RKO (cell line): ENCODE measurements around the gene RASSF6.
A peak's percentile ranks its signal among the peaks of the same experiment; 100 is the strongest.
"Not testable (repeated sequence)": the region's sequence is repeated elsewhere in the genome, so short reads cannot be mapped to it uniquely, and the experiment has no call there.

Experiments
- DNase-seq: peaks from one replicate; pipeline ENCODE4 v3.0.0-alpha.2; 2016; ENCODE audit warnings: low spot score

The RASSF6 gene, protein sequence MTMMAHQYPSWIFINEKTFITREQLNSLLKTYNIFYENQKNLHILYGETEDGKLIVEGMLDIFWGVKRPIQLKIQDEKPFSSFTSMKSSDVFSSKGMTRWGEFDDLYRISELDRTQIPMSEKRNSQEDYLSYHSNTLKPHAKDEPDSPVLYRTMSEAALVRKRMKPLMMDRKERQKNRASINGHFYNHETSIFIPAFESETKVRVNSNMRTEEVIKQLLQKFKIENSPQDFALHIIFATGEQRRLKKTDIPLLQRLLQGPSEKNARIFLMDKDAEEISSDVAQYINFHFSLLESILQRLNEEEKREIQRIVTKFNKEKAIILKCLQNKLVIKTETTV

DNA sequence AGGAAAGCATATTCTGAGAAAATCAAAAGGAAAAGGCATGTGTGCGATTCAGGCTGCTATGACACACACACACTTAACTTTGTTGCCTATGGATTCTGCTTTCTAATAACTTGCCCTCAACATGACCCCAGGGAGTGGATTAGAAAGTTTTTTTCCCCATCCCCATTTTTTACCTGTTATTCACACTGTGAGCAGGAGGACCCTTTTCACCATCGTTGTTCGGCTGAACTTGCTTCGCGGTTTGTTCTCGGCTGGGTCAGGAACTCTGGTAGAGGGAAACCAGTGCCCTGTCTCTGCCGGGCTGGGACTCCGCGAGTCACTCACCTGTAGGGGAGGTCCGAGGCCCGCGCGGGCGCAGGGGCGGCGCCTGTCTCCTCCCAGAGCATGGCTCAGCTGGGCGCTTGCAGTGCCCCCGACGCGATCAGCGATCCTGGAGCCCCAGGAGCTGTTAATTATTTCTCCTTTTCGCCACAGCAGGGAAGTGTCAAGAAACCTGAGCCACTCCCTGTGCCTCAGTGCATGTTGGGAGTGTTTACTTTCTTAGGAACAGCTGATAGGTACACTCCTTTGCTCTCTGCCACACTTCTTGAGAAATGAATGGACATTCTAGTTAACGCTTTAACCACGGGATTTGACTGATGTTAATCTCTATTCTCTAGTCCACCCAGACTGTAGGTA lies at the start of gene RASSF6:
RASSF6 (minus strand) TSS at position 322 of the 678 bp plus-strand sequence. CDS start 8,641 bp downstream, outside the sequence.
- no peak for DNase-seq

DNA sequence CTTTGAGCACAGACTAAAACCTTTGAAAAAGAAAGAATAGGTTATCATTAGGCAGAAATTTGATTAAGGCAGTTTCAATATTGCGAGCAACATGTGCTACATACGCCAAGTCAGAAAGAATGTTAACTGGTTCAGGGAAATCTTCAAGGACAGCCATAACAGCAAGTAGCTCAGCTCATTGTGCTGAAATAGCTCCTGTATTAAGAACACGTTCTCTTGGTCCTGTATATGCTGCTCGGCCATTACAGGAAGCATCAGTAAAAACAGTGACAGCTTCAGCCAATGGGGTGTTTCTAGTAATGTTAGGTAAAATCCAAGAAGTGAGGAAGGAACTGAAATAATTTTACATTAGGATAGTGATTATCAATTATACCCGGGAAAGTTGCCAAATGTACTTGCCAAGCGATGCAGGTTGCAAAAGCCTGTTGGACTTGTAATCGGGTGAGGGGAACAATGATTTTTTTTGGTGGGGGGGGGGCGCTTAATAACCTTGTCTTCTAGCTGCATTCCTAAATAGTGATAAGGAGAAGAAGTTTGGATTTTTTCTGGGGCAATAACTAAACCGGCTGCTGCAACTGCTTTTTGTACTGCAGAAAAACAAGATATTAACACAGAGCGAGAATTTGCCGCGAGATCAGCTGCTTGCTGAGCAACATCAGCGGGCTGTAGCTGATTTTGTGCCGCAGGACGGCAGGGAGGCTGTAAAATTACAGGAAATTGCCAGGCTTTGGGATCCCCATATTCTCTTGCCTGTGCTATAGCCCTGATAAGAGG lies 49.4 kb upstream of the RASSF6 start:
- no peak for DNase-seq

DNA sequence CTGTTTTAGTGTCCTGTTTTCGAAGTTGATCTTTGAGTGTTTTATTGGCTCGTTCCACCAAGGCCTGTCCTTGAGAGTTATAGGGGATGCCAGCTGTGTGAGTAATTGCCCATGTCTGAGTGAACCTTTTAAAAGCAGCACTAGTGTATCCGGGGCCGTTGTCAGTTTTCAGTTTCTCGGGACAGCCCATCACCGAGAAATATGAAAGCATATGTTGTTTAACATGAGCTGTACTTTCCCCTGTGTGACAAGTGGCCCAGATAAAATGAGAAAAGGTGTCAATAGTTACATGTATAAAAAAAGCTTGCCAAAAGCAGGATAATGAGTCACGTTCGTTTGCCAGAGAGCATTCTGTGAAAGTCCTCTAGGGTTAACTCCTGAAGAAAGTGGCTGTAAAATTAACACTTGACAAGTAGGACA lies 48.6 kb upstream of the RASSF6 start:
- DNase-seq = no peak

DNA sequence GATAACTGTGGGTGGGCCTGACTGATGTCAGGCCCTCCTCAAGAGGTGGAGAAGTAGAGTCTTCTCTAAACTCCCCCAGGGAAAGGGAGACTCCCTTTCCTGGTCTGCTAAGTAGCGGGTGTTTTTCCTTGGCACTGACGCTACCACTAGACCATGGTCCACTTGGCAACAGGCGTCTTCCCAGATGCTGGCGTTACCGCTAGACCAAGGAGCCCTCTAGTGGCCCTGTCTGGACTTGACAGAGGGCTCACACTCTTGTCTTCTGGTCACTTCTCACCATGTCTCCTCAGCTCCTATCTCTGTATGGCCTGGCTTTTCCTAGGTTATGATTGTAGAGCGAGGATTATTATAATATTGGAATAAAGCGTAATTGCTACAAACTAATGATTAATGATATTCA lies 45.7 kb upstream of the RASSF6 start:
- not testable (repeated sequence) for DNase-seq

DNA sequence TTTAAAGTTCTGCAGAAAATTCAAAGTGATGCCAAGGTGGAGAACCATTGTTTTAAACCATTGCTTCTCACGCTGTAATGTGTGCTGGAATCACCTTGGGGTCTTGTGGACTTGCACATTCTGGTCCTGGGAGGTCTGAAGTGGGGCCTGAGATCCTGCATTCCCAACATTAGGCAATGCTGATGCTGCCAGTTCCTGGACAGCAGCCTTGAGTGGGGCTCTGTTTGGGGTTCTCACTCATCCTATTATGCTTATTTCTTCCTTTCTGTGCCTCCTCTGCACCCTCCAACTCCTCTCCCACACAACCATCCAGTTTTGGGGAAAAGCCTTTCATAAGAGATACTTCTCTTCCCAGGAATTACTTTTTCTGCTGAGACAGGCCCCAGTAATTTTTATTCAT lies 44.2 kb upstream of the RASSF6 start:
- no peak for DNase-seq

DNA sequence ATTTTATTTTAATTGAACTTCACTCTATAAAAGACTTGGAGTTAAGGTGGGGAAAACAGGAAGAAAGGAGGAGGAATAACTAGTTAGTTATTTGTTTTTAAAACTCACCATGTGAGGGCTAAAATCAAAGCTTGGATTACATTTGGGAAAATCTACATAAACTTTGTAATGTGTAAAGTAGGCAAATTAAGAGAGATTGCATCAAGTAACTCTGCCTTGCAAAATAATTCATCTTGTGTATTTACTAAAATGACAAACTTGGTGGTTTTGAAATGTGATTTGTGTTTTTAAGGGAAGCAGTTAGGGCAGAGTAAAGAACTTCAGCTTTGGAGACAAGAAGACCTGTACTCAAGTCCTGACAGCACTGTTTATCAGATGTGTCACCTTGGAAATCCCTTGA lies 43.3 kb upstream of the RASSF6 start:
- no peak for DNase-seq

DNA sequence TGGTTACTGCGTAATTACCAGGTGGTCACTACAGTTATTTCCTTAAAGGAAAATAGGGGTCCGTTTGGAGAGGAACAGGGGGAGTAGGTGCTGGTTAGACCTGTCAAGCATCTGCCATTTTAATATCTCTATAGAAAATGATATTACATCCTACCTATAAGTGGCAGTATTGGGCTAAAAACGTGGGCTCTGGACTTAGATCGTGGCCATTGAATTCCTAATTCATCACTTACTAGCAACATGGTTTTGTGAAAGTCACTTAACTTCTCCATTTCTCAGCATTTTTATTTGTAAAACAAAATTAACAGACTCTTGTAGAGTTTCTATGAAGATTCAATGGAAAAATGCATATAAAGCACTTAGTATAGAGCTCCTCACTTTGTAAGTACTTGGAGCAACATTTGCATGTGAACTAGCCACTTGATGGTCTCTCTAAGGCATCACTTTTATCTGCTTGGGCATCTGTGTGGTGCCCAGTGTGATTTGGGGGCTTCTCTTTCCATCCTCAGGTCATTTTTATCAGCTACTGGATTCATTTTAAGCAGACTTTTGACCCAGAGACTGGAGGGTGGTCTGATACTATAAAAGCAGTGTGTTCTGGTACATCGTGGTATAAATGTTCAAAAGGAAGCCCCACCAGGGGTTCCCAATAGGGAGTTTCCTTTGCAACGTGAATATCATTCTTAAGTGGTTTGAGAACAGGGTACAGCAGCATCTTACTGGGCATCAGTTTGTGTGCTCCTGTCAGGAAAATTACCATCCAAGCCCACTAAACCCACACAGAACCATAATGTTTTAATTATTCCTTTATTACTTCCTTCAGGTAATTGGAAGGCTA lies 42.7 kb upstream of the RASSF6 start:
- peak; percentile 46 for DNase-seq

DNA sequence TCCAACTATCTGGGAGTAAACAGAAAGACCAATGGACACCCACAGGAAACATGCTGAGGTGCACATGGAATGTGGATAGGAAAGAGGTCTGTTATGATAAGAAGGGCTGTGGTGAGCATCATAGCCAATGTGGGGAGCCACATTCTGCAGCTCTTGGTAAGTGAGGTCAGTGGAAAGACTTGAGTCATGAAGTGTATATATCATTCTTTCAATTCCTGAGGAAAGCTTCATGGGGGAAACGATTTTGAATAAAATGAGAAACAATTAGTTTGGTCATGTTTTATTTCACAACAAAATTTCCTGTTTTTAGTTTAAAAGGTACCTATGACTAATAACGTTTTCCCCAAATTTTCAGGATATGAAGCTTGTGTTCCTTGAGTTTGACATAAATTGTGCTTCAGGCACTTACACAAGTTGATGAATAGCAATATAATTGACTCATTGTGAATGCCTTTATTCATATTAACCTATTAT lies 41.4 kb upstream of the RASSF6 start:
- peak; percentile 16 for DNase-seq

DNA sequence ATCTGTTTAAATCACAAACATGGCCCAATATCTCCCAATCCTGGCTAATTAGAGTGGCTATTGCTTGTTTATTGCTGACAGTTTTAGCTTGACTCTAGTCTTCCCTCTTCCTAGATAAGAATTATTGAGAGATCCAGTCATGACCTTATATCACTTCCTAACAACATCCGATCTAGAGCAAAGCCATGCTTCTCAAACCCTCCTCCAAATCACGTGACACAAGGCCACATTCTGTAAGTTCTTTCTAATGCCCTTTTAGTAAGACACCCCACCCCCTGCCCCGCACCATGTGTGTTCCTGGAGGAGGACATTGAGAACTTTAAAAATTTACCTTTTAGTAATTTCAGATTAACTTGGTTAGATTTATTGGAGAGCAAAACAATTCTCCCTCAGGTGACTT lies 40.6 kb upstream of the RASSF6 start:
- DNase-seq = no peak

DNA sequence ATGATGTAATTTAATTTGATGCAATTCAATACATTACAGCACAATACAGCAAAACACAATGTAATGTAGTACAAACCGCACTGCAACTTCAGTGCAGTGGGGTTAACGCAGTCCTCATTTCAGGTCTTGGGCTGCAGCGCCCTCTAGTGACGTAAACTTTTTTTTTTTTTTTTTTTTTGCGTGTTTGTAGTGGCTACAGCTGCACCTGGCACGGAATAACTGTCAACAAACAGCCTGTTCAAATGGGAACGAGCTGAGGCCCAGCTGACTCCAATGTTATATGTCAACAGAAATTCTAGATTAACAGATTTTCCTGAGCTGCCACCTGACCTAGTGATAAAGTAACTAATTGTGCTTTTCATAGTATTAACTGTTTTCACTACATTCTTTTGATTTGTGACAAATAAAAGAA lies 33.5 kb upstream of the RASSF6 start:
- peak; percentile 56 for DNase-seq

DNA sequence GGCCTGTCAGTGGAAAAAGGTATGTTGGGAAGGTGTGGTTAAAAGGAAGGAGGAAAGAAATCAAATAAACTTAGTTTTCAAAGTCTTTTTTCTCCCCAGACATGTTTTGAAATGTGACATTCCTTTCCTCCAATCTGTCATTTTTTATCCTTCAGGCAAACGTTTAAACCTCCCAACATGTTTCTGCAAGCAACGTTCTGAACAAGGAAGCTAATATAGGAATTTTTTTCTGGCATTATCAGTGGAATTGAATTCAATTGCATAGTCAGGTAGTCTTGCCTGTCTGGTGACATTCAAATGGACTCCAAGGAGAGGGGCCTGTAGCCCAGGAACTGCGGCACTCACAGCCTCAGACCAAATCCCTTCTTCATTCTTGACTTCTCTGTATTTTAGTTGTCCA lies 30.0 kb upstream of the RASSF6 start:
- DNase-seq = no peak

DNA sequence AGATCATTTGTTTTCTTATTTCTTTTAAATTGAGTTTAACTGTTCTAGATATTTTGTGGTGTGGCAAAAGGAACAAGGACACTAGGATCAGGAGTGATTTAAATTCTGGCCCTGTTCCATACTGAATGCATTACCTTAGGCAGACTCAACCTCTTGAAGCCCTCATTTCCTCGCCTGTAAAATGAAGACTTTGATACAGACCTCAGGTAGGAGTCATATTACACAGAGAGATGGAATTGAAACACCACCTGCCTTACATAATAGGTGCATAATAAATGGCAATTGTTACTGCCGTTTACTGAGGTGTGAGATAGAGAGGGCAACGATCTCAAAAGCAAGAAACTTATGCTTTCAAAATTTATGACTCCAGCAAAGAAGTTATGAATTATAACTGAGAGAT lies 28.2 kb upstream of the RASSF6 start:
- no peak for DNase-seq

DNA sequence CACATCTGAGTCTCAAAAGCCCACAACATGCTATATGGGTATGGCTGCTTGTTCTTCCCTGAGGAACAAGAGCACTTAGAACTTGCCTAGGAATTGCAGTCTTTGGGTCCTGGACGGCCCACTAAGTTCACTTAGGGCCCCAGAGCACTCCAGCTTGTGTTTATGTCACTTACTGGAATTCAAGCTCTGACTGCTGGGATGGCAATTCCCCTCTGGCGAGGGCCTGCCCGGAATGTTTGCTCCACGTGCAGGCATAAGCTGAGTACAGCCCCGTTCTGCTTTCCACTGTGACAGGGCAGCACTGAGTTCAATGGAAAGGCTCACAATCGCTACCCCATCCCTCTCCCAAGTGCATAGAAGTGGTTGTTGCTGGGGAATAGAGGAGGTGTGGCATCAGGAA lies 25.9 kb upstream of the RASSF6 start:
- no peak for DNase-seq

DNA sequence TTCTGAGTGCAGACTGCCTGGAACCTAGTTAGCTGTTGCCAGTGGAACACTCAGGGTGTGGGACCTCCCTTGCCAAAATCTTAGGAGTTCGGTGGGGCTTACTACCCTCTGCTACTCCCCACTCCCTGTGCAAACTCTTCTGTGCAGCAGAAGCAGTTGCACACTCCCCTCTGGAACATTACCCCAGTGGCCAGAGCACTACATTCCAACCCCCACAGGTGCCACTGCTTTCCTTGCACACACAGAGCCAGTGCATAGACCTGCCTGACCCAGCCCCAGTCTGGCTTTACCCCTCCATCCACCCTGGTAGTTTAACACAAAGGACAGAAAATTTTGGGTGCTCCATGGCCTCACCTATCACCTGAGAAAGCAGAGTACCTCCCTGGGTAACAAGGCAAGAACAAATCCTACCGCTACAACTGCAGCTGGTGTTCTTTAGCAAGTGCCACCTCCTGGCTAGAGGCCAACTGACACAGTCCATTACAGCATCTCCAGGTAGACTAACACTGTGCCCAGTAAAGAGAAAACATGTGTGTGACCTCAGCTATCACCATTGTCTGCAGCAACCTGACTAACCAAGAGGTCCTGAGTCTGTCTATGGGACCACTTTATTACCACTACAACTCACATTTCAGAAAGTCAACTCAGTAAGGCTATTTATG lies 11.5 kb upstream of the RASSF6 start:
- DNase-seq = no peak

DNA sequence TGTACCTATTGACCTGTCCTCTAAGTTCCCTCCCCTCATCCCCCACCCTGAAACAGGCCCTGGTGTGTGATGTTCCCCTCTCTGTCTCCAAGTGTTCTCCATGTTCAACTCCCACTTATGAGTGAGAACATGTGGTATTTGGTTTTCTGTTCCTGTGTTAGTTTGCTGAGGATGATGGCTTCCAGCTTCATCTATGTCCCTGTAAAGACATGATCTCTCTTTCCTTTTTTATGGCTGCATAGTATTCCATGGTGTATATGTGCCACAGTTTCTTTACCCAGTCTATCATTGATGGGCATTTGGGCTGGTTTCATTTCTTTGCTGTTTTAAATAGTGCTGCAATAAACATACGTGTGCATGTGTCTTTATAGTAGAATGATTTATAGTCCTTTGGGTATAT lies 8.6 kb upstream of the RASSF6 start:
- DNase-seq = not testable (repeated sequence)

DNA sequence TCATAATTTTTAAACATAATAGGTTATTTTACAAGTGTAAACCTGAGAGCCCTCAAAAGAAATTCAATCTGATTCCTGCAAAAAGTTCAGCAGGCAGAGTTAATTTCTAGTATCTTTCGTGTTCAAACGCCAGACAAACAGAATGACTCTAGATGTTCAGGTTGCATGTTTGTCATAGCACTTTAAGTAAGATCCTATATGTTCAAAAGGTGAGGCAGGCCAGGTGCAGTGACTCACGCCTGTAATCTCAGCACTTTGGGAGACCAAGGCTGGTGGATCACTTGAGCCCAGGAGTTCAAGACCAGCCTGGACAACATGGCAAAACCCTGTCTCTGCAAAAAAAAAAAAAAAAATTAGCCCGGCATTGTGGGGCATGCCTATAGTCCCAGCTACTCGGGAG lies 1.1 kb upstream of the RASSF6 start:
- DNase-seq = no peak

DNA sequence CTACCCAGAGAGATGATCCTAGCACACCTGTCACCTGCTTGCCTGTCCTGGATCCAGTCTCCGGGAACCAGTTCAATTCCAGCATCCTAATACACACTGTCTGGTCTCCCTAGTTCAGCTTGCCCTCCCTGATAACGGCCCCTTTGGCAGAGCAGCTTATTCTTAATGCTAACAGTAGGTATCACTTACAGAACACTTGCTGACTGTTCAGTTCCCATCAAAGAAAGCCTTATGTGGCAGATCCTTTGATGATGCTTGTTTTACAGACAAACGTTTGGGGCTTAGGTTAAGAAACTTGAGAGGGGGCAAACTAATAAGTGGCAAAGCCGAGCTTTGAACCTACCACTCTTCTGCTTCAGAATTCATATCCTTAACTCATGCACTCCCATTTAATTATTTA lies 890 bp downstream of the RASSF6 start:
- no peak for DNase-seq

DNA sequence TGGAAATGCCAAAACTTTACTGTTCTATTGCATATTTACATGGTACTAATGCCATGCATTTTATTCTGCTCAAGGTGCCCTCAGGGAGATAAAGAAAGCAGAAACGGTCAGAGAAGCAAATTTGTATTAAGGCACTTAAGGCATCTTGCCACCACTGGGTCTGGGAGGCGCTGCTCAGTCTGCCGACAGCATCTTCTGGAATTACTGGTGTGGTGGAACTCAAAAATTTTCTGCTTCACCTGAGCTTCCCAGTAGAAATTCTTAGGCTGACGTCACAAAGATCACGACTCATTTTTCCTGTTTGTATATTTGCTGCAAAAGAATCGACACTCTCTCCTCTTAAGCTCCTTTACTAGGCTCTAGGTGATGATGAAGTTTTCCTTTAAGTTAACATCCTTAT lies 3.0 kb downstream of the RASSF6 start:
- DNase-seq = no peak

DNA sequence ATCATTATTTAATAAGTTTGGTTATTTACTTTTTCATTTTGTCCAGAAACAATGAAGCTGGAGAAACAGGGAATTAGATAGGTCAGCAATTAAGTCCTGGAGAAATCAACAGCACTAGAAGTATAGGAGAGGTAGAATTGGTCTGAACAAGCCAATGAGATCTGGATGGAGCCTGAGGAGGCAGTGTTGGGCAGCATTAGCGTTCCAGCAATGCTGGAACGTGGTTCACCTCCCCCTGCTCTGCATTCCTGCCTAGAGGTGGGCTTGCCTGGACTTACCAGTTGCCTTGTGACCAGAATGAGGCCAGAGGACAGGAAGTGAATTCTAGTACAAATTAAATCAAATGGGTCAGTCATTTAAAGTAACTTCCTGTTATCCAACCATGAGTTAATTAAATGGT lies 4.6 kb downstream of the RASSF6 start:
- DNase-seq = no peak

DNA sequence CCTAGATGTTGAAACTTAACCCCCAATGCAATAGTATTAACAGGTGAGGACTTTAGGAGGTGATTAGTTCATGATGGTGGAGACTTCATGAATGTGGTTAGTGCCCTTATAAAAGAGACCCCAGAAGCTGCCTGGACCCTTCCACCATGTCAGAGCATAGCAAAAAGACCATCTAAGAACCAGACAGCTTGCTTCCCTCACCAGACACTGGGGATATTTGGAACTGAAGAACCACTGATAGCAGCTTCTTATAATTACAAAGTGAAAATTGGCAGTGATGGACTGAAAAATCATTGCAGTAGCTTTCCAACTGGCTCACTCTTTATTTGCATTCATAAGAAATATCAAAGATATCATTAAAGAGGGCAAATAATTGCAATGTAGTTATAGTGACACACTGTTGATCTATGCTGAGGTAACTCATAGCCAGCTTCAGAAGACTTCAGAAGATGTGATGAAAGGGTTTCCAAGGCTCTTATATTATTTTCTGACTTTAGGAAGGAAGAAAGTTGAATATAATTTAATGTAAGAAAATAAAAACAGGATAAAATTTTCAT lies 5.8 kb downstream of the RASSF6 start:
- DNase-seq = no peak

DNA sequence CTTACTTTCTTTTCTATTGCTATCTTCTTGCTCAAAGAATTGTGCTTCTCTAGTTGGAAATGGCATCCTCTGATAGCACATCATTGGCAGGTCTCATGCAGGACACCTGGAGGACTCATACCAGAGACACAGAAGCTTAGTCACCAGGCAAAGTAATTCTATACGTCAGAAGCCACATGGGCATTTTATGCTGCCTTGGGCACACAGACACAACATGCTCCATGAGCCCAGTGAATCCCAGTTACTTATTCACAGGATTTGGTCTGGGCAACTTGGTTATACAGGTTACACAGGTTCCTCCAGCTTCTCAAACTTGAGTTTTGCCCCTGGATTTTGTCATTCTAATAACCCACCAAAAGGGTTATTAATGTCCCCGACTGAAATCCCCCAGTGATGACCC lies 7.1 kb downstream of the RASSF6 start:
- no peak for DNase-seq
